NCI-H82 (cell line): ENCODE results near the gene EHHADH.
"Not testable (repeated sequence)": the region's sequence is repeated elsewhere in the genome, so short reads cannot be mapped to it uniquely, and the experiment has no call there.

Experiments used
- DNase-seq: peaks from one replicate; lab custom pipeline; 2025; lab: John Stamatoyannopoulos, UW

The EHHADH gene

DNA sequence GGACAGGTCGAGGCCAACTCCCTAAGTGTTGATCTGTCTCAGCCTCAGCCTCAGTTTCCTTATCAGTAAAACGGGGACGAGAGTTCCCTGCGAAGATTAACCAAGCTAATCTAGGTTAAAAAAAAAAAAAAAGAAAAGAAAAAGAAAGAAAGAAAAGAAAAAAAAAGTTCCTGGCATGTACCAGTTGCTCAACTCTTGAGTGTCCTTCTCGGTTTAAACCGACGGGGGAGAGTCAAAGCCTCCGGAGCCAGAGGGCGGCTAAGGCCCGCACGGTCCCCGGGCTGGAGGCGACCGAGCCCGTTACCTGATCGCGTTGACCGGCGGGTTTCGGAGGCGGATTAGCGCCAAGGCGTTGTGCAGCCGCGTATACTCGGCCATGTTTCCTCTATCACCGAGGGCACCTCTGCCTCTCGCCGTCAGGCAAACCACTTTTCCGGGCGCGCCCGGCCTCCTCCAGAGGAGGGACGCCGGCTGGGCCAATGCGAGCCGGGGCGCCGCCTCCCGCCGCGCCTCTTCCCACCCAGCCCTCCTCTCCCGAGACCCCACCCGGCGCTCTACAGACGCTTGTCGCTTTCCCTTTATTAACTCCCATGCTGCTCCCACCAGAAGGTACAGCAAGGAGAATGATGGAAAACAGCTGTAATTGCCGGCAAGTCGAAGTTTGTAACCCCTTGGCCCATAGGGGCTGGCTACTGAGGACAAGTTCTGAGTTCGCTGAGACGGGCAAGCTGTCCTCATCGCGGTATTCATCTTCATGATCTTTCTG, at the start of gene EHHADH:
Gene EHHADH, minus strand, starts transcription at position 405 of the 766 bp plus-strand sequence. Its CDS starts 27 bp downstream, at position 378.
- peak; percentile 92 for DNase-seq

- not testable (repeated sequence) for DNase-seq
These were observed 46.1 kb upstream of the EHHADH start for GRCh38 chr3:185299918-185300426.

DNA sequence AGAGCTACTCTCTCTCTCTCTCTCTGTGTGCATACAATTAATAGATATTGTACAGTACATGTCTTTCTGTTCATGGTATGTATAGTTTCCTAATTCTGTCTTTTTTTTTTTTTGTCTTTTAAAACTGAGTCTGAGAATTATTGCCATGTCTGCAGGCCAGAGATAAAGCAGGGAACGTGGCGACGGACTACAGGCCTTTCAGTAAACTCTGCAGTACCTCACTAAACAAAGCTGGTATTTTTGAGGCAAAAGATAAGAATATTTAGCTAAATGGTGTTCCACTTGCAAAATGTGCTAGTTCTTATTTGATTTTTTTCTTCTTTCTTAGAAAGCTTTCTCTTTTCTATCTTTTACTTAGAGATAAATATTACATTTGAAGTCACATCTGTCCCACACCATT, 44.0 kb upstream of the EHHADH start:
- no peak for DNase-seq

DNA sequence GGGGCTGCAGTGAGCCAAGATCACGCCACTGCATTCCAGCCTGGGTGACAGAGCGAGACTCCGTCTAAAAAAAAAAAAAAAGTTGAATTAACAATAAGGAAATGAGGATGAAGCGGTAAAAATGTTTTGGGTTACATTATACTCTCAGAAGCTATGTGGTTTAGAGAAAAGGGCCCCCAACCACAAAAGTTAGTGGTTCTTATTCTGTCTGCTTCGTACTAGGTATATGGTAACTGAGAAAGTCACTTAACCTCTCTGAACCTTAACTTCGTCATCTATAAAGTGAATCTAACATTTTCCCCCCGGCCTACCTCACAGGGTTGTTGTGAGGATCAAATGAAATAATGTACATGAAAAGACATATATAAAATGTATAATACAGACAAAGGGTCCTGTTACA, 38.4 kb upstream of the EHHADH start:
- DNase-seq: no peak

DNA sequence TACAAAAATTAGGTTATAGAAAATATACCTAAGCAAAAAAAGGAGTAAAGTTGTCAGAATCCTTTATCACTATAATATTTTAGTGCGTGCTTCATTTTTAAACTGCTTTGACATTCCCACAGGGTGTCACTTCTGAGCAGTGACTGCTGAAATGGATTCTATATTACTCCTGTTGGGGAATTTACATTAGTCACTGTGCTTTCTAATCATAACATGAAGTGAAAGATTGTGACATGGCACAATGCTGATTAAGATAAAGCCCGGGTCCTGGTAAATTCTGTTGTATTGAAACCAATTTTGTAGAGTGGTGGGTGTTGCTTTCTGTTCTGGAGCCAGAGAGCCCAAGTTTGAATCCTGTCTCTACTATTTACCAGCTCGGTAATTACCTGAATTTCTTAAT, 36.4 kb upstream of the EHHADH start:
- no peak for DNase-seq

DNA sequence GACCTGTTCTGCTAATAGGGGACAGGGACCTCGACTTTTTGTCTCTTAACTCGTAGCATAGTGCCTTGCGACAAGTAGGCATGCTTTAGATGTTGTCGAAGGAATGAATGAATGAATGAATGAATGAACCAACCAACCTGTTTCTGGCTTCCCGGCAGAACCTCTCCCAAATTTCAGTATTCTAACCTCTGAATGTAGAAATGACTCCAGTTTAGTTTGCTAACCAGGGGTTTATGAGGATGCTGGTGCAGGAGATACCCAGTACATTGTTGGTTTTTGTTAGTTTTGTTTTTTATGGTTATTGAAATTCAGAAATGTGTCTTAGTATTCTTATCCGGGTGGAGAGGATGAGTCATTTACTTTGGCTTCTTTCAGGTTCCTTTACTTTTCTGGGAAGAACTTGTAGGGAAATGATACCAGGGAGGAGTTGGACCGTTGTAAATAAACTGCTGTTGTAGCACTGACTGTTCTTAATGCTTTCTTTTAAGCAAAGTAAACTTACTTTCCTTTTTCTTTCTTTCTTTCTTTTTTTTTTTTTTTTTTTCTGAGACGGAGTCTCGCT, 29.6 kb upstream of the EHHADH start:
- no peak for DNase-seq

- peak; percentile 99 for DNase-seq
These were observed 29.0 kb upstream of the EHHADH start for GRCh38 chr3:185282696-185283373.

GRCh38 chr3:185280572-185281365, 26.9 kb upstream of the EHHADH start:
- peak; percentile 89 for DNase-seq

DNA sequence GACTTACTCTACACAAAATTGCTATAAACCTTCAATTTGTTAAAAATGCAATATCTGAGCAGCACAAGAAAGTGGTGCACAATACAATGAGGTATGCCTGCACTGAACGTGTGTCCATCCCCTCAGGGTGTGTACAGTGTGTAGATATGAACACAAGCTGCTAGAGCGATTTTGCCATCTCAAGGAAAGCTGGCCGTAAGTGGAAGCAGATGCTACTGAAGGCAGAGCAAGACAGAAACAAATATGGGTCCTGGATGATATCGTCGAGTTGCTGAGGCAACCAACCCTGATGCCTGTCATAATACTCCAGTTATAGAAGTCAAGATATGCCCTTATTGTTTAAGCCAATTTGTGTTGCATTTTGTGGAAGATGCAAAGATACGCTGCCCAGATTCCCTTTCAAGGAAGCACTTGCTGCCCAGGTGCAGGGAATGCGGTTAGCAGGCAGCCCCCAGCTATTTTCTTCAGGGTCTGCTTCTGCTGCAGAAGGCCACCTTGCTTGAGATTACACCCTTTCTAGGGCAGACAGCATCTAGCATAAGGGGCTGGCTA, 25.8 kb upstream of the EHHADH start:
- DNase-seq: no peak

DNA sequence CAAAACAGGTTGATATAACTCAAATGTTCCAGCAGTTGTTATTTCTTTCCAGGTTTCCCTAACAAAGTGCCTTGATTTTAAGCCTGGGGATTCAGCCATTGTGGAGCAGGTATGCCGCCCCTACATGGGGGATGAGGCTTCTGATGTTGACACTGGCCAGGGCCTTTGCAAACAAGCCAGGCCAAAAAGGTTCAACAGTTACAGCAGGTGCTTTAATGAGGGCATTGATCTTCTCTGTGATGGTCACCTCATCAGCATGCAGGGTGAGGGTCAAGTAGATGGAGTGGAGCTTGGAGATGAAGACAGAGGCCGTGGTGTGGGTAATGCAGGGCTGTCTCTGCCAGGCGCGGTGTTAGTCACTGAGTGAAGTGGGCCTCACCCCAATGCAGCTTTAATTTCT, 22.6 kb upstream of the EHHADH start:
- DNase-seq: no peak

DNA sequence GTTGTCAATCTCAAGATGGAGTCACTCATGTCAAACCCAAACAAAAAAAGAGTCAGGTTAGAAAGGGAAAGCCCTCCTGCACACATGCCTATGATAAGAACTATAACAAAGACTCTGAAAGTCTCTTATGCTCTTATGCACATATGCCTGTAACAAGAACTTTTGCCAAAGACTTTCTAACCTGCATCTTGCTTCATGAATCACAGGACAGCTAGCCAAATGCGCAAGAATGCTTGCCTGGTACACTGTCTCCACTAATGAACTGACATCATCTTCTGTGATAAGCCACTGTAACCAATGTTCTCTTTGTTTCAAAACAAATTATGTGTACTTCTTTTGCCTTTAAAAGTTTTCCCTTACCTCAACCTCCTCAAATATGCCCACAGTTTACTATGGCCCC, 18.2 kb upstream of the EHHADH start:
- no peak for DNase-seq

- no peak for DNase-seq
These were observed 17.1 kb upstream of the EHHADH start for GRCh38 chr3:185270956-185271332.

- peak; percentile 88 for DNase-seq
These were observed 16.6 kb upstream of the EHHADH start for GRCh38 chr3:185270262-185270955.

DNA sequence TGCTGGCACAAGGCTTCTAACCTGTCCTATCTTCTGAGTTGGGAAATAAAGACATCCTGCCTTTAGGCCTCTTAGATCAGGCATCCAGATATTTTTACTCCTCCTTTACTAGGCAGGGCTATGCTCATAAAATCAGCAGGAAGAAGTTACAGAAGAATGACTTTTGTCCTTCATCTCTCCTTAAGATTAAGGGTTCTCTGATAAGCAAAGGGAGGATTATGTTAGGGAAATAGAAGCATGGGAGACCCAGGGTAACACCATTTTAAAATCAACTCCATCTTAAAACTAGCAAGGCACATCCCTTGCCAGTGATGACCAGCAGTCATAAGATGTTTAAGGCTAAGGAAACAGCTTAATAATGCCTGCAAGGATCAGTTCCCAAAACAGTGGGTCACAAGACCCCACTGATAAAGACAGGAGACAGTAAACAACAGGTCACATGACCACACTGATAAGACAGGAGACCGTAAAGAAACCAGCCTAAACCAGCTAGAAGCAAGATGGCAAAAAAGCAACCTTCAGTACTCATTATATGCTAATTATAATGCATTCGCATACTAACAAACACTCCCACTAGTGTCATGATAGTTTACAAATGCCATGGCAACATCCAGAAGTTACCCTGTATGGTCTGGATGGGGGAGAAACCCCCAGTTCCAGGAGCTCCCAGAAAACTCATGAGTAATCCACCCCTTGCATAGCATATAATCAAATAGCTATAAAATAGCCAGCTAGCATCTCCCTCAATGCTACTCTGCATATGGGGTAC, 14.5 kb upstream of the EHHADH start:
- DNase-seq: no peak

- no peak for DNase-seq
These were observed 13.3 kb upstream of the EHHADH start for GRCh38 chr3:185267193-185267592.

- DNase-seq: no peak
These were observed 11.2 kb upstream of the EHHADH start for GRCh38 chr3:185264849-185265553.

DNA sequence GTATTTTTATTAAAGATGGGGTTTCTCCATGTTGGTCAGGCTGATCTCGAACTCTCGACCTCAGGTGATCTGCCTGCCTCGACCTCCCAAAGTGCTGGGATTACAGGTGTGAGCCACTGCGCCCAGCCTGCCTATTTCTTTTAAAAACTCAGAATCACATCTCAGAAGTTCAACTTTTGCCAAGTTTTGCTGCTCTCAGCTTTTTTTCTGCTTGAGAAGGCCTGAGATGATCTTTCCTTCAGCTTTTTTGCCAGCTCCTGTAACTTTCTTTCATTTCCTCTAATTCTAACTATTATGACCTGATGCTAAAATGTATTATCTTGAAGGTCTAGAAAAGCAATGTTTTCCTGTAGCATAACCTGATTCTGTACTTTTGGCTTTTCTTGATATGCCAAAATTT, 9.6 kb upstream of the EHHADH start:
- no peak for DNase-seq

- no peak for DNase-seq
These were observed 3.5 kb upstream of the EHHADH start for GRCh38 chr3:185257334-185257733.

GRCh38 chr3:185254799-185255198, 950 bp upstream of the EHHADH start:
- no peak for DNase-seq

DNA sequence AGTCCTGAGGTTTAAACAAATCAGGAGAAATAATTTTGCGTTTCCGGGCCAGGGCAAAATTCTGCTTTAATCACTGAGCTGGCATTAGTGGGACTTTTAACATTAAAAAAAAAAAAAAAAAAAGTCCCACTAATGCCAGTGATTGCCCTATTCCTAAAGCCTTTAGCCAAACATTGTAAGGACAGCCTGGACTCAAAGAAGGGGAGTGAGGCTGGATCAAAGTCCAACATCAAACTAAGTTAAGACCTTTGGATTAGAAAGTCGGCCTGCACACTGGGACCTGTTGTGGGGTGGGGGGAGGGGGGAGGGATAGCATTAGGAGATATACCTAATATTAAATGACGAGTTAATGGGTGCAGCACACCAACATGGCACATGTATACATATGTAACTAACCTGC, 716 bp downstream of the EHHADH start:
- peak; percentile 50 for DNase-seq
